Ishikawa (cell line): ENCODE data around the gene FHL2.

Experiments used
- CEBPB ChIP-seq: IDR thresholded peaks from 2 replicates; pipeline ENCODE4 v1.6.1; 2012
- CREB1 ChIP-seq: IDR thresholded peaks from 2 replicates; pipeline ENCODE4 v1.6.1; 2012; ENCODE audit warnings: low read depth
- EGR1 ChIP-seq: IDR thresholded peaks from 2 replicates; pipeline ENCODE4 v1.6.1; 2012
- EP300 ChIP-seq: IDR thresholded peaks from 2 replicates; pipeline ENCODE4 v1.6.1; 2012; ENCODE audit warnings: borderline replicate concordance
- FOXM1 ChIP-seq: IDR thresholded peaks from 2 replicates; pipeline ENCODE4 v1.6.1; 2012; ENCODE audit warnings: low read depth, borderline replicate concordance
- NFIC ChIP-seq: IDR thresholded peaks from 2 replicates; pipeline ENCODE4 v1.6.1; 2012
- RAD21 ChIP-seq: IDR thresholded peaks from 2 replicates; pipeline ENCODE4 v1.6.1; 2012; ENCODE audit warnings: low read depth
- REST ChIP-seq: IDR thresholded peaks from 2 replicates; pipeline ENCODE4 v1.6.1; 2012; ENCODE audit warnings: low read depth, mild to moderate bottlenecking
- TAF1 ChIP-seq: IDR thresholded peaks from 2 replicates; pipeline ENCODE4 v1.6.1; 2012; ENCODE audit warnings: low read depth, mild to moderate bottlenecking
- TCF12 ChIP-seq: IDR thresholded peaks from 2 replicates; pipeline ENCODE4 v1.6.1; 2012; ENCODE audit warnings: low read depth
- TEAD4 ChIP-seq: IDR thresholded peaks from 2 replicates; pipeline ENCODE4 v1.6.1; 2012
- USF1 ChIP-seq: IDR thresholded peaks from 2 replicates; pipeline ENCODE4 v1.6.1; 2012
- YY1 ChIP-seq: IDR thresholded peaks from 2 replicates; pipeline ENCODE4 v1.6.1; 2012; ENCODE audit warnings: low read depth
- ZBTB7A ChIP-seq: IDR thresholded peaks from 2 replicates; pipeline ENCODE4 v1.6.1; 2012; ENCODE audit warnings: low read depth
- TF ChIP-seq, protein P1 (sequence below): IDR thresholded peaks from 2 replicates; pipeline ENCODE4 v1.6.1; 2012

Gene FHL2

GRCh38 chr2:105336786-105337121 is 62.1 kb downstream of the FHL2 start:
- TF ChIP-seq ZBTB7A (no peak), TAF1 (no peak)

DNA sequence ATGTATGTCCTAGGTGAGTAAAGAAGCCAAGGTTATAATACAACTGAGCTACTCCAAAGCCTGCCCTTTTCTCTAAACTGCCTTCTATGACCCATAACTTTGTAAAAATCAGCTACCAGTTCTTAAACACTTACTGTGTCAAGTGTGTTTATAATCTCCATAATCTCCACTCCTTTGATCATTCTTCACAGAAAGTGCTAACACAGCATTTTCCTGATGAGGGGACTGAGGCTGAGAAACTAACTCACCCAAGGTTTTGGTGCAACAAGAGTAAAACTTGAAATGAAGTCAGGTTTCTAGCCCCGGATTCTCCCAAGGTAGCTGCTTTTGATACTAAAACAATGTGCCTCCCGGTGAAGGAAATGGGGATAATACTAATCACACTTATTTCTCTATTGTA is 63.4 kb downstream of the FHL2 start:
- TF ChIP-seq CEBPB (no peak), TEAD4 (no peak), CREB1 (no peak), TAF1 (no peak), FOXM1 (no peak), ZBTB7A (no peak), REST (no peak), USF1 (no peak), NFIC (no peak), YY1 (no peak), RAD21 (no peak), EP300 (no peak), EGR1 (no peak)
- TF ChIP-seq, protein P1, sequence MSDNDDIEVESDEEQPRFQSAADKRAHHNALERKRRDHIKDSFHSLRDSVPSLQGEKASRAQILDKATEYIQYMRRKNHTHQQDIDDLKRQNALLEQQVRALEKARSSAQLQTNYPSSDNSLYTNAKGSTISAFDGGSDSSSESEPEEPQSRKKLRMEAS = no peak

- TF ChIP-seq TEAD4 = no peak
- TF ChIP-seq NFIC = no peak
- TF ChIP-seq REST = no peak
- no peak for TF ChIP-seq RAD21
- TF ChIP-seq EP300 = no peak
- no peak for TF ChIP-seq TCF12
Observed at GRCh38 chr2:105334211-105334610, 64.6 kb downstream of the FHL2 start.

DNA sequence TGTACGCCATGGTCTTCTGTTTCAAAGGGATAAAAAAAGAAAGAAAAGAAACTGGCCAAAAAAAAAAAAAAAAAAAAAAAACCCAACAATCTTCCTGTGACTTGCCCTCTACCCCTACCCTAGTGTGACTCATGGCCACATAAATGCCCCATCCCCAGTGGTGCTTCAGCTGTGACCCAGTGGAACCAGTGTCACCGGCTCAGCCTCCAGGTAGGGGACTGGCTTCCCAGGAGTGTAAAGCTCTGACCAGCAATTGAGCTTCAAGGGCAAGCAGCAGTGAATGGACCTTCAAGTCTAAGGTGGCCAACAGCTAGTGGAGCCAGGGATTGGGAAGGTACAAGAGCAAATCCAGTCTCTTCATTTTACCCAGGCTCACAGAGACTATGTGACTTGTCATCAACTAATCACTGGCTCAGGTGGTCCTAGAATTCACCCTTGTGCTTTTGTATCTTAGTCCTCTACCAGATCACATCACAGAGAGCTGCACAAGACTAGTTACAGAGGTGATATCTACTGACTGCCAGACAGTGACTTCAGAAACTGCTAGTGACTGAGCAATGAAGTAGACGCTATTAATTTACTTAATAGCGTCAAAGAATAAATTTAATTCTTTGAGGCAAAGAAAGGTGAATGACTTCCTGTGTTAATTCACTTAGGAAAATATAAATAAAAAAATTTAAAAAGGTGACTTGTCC is 68.0 kb downstream of the FHL2 start:
- TF ChIP-seq USF1 (no peak), TCF12 (no peak), ZBTB7A (no peak), CREB1 (no peak), EP300 (no peak), TAF1 (no peak), REST (no peak), FOXM1 (no peak), CEBPB (no peak)
- TF ChIP-seq, protein P1 = no peak

- TF ChIP-seq USF1 (peak; percentile 89), EP300 (no peak), TAF1 (peak; percentile 49; the same call in 1 of the 2 replicates), CEBPB (no peak), ZBTB7A (peak; percentile 41; the same call in 1 of the 2 replicates), EGR1 (peak; percentile 77)
- TF ChIP-seq, protein P1 = peak; percentile 73; the same call in 1 of the 2 replicates
Observed at GRCh38 chr2:105329561-105330495, 69.0 kb downstream of the FHL2 start, which contains the start of gene TGFBRAP1. Gene TGFBRAP1, minus strand, starts transcription at chr2:105329735. Its CDS starts 21,434 bp downstream, at chr2:105308301.
